NCI-H1436 treated with DMSO at 0.1 percent for 48 hours (cell line): Measurements from ENCODE around the gene SESN3.
"Not testable (repeated sequence)": the region's sequence is repeated elsewhere in the genome, so short reads cannot be mapped to it uniquely, and the experiment has no call there.

Experiments
- DNase-seq: peaks from one replicate; lab custom pipeline; 2025; lab: John Stamatoyannopoulos, UW

The SESN3 gene

GRCh38 chr11:95150956-95151684, 79.9 kb downstream of the SESN3 start:
- peak; percentile 67 for DNase-seq

- DNase-seq, result no peak
Observed at GRCh38 chr11:95149651-95150364, 81.2 kb downstream of the SESN3 start.

GRCh38 chr11:95148938-95149337, 82.1 kb downstream of the SESN3 start:
- DNase-seq, result no peak

DNA sequence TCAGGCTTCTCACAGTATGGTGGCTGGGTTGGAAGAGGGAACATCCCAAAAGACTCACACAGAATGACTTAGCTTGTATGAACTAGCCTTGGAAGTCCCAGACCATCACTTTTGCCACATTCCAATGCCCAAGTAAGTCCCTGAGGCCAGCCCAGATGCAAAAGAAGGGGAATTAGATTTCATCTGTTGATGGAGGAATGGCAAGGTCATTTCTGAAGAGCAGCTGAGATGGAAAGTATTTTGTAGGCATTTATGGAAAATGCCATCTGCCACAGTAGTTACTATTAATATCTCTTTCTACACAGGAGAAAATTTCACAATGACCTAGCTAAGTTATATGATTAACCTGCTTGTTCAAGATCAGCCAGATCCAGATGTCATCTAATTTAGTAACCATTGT, 82.6 kb downstream of the SESN3 start:
- no peak for DNase-seq

- no peak for DNase-seq
Observed at GRCh38 chr11:95147364-95147905, 83.6 kb downstream of the SESN3 start.

DNA sequence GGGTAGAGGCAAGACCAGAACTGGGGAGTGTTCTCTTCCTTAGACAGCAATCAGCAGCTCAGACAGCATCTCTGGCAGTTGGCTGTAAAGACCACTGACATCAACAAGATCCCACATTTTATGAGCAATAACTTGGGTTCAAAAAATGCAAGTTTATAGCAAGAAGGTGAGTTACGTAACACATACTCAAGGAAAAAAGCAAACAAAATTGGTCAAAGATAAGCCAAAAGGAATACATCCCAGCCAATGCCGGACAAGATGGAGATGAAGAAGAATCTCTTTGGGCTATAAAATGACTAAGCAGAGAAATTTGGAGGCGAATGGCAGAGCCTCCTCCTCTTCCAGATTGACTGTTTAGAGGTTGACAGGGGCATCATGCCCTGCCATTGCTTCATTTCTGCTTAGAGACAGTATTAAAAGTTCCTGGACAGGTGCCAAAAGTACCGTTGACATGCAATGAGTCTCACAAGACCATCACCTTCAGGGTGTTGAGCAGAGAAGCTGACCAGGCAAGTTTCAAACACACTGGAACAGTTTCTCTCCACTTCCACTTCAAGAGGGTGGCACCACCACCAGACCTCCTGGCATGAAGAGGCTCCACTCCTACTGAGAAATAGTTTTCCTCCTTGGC, 85.5 kb downstream of the SESN3 start:
- DNase-seq, result no peak

DNA sequence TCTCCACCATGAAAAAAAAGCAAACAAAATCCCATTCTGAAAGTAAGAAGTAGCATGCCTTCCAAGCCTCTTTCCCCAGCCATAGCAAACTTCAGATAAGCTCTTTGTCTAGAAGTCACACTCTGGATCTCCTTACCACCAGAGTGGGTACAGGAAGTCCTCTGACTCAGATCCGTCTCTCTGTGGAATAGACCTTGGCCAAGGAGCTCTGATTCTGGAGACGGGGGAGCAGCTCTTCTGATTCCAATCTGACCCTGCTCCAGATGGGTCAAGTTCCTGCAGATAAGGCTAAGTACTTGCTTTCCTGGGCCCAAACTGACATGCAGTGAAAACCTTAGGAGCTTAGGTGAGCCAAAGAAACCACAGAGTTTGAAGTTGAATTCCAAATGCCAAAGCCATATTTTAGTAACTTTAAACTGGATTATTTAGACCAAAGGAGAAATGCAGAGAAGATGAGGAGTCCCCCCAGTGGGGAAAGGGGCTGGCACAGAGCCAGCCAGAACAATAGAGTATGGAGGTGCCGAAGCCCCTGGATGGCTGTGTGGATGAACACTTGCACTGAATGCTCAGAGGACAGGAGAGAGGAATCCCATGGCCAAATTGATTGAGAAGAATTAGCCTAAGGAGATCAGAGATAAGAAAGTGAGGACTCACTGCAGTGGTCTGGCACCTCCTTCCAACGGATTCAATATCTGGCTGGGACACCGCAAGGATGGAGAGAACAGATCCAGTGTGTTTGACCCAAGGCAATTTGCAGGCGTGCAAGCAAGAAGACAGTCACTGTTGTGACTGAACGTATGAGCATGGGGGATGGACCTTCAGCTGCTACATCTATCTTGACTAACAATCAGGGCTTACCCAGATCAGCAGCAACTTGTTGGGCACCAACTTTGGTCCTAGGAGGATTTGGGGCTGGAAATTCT, 86.4 kb downstream of the SESN3 start:
- no peak for DNase-seq

- DNase-seq, result no peak
Observed at GRCh38 chr11:95143106-95143681, 87.8 kb downstream of the SESN3 start.

GRCh38 chr11:95142431-95142830, 88.6 kb downstream of the SESN3 start:
- no peak for DNase-seq

GRCh38 chr11:95140397-95141033, 90.5 kb downstream of the SESN3 start:
- DNase-seq, result no peak

GRCh38 chr11:95138448-95138847, 92.6 kb downstream of the SESN3 start:
- no peak for DNase-seq

GRCh38 chr11:95137299-95137698, 93.7 kb downstream of the SESN3 start:
- no peak for DNase-seq

DNA sequence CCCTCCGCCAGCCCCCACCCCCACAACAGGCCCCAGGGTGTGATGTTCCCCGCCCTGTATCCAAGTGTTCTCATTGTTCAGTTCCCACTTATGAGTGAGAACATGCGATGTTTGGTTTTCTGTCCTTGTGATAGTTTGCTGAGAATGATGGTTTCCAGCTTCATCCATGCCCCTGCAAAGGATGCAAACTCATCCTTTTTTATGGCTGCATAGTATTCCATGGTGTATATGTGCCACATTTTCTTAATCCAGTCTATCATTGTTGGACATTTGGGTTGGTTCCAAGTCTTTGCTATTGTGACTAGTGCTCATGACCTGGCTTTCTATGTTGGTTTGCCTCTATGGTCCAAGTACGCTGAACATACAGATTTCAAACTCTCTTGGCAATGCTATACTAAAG, 94.3 kb downstream of the SESN3 start:
- not testable (repeated sequence) for DNase-seq

DNA sequence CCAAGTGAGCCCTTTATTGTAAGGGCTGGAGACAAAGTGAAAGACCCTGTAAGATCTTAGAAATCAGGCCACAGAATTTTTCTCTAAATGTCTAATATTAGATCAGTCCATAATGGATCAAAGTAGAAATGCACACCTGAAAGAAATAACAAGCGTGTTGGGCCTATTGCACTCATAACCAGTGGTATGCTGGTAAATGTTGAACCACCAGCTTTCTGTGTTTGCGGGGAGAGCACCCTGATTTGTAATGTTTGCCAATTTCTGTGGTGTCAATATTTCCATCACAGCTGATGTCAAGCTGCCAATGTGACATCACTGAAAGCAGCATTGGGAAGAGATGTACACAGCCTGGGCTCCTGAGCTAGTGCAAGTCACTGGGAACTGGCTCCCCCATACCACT, 95.1 kb downstream of the SESN3 start:
- DNase-seq, result no peak

GRCh38 chr11:95135155-95135554, 95.8 kb downstream of the SESN3 start:
- DNase-seq, result no peak

DNA sequence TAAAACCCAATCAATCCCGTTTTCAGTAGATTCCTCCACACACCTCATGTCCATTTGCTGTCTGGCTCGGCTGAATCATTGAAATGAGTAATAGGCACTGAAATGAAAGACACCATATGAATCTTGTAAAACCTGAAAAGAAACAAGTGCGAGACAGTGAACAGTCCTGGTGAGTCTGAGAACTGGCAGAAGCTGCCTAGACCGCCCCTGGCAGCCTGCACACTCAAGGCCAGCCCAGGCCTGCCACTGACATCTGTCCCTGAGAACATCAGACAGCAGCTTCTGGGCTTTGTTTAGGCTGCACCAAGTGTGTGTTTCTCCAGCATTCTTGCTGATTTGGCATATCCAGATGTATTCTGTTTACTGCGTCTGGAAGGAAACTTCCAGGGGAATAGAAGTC, 96.5 kb downstream of the SESN3 start:
- DNase-seq, result no peak

GRCh38 chr11:95132956-95133355, 98.0 kb downstream of the SESN3 start:
- DNase-seq, result no peak

DNA sequence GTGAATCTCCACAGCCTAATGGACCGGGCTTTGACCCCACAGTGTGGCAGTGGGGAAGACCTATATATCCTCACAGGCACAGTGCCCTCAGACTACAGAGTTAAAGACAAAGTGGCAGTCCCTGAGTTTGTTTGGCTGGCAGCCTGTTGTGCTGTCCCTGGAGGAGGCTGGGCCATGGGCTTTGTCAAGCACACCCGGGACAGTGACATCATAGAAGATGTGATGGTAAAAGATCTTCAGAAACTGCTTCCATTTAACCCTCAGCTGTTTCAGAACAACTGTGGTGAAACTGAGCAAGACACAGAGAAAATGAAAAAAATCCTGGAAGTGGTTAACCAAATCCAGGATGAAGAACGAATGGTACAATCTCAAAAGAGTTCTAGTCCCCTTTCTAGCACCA, 102.4 kb downstream of the SESN3 start:
- DNase-seq, result no peak

- DNase-seq, result no peak
Observed at GRCh38 chr11:95123556-95123955, 107.4 kb downstream of the SESN3 start.

DNA sequence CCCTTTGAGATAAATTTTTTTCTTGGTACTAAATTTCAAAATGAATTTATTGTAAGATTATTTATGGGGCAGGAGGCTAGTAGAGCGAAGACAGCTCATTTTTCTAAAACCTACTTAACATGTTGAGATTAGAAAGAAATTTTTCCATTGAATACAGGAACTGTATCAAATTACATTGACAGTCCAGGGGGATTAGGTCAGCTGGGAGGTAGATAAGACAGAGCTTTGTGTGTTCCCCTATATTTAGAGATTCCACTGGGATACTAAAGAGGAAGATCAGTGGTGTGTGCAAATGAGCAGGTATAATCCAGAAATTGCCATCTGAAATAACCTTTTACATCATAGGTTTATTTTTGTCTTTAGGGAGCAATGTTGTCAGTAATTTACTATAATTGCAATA, 109.3 kb downstream of the SESN3 start:
- no peak for DNase-seq
